Right cardiac atrium (tissue), 5 donors: ENCODE measurements around the gene PEAK1. TPM values are rescaled to one million over a fixed set of nuclear protein-coding genes. Genes with fewer than 3 reads are reported as not detected.

Experiments used
- ATAC-seq, 2 donors: fragments of 200-7000 bp; cut with Tn5 transposase; one replicate each; pipeline versions ENCODE4 v1.8.0 to v1.9.1; 2020; ENCODE audit warnings: moderate library complexity in 2 of 2, mild to moderate bottlenecking in 1 of 2
- DNase-seq, 3 donors: peaks; one replicate each; pipeline ENCODE4 v3.0.0-alpha.2; 2020
- H3K27ac ChIP-seq: one replicate; pipeline ENCODE4 v1.5.1; 2013; ENCODE audit warnings: mild to moderate bottlenecking, low read length, control low read depth, moderate library complexity
- H3K27me3 ChIP-seq: one replicate; pipeline ENCODE4 v1.6.1; 2013; ENCODE audit not compliant: control insufficient read depth, insufficient read depth
- H3K4me1 ChIP-seq: one replicate; pipeline ENCODE4 v1.6.1; 2013; ENCODE audit warnings: low read length; ENCODE audit not compliant: control insufficient read depth, insufficient read depth
- H3K4me3 ChIP-seq: one replicate; pipeline ENCODE4 v1.5.1; 2013; ENCODE audit warnings: low read length, control low read depth
- H3K9me3 ChIP-seq: one replicate; pipeline ENCODE4 v1.6.1; 2013; ENCODE audit warnings: low read length; ENCODE audit not compliant: control insufficient read depth
- WGBS: extraction: QIAGEN DNeasy Blood & Tissue Kit; methylation state at CpG from one replicate; pipeline ENCODE4 v1.1.7; 2013; 5-methylcytosine and 5-hydroxymethylcytosine counted together
- intact Hi-C, 4 donors: fragments of 100-400 bp; cut with DNase I; formaldehyde crosslinking; loops; one replicate each; pipeline versions ENCODE4 v1.11.0 to v1.14.0; 2022 to 2023
- polyA plus RNA-seq: library from polyadenylated mRNA; stranded (reverse); fragments of 200-250 nt; gene quantifications from one replicate; pipeline ENCODE4 v1.2.3, GENCODE V29; 2013
- total RNA-seq, 4 donors: library from RNA; stranded (reverse); fragmentation: NEBNext Ultra II Directional; extraction: Animal tissue kit (Norgen Biotek cat#: 25700); gene quantifications; one replicate each; pipeline ENCODE4 v1.2.1, GENCODE V29; 2021
- donor health status: healthy with polysubstance abuse.
- donor health status: DM: no; HTN: yes; CAD: no.
- donor health status: DM: no; HTN: no; CAD: no.
- donor health status: DM: no; HTN: yes; CAD: no; lungs with severe emphysema.
- donor health status: DM: yes; HTN: yes; CAD: no.

PEAK1 gene
- total and polyA plus RNA-seq, 5 donors, result 13.8 to 97.3 (median 89.4) TPM

- intact Hi-C loops, result no loop called here
- ATAC-seq, result no peak
- no peak overlapping the region for H3K27ac ChIP-seq
- no peak overlapping the region for H3K4me3 ChIP-seq
- no peaks in the 10 kb centered on the region for H3K27me3 ChIP-seq
- peaks cover 12% of the 10 kb centered on the region for H3K4me1 ChIP-seq
- DNase-seq, result no peak
- no peaks in the 10 kb centered on the region for H3K9me3 ChIP-seq
Measured at GRCh38 chr15:77384086-77384485, 35.8 kb downstream of the PEAK1 start.

GRCh38 chr15:77380033-77380432 lies 39.9 kb downstream of the PEAK1 start:
- Histone ChIP-seq H3K27ac (no peak overlapping the region), H3K27me3 (no peaks in the 10 kb centered on the region), H3K4me1 (peaks cover 4% of the 10 kb centered on the region), H3K9me3 (no peaks in the 10 kb centered on the region), H3K4me3 (no peak overlapping the region)
- no peak for ATAC-seq
- WGBS, result 97% methylated on average over 4 of the region's 4 CpGs
- intact Hi-C loops, result no loop called here
- DNase-seq, result no peak

- Histone ChIP-seq H3K27me3 (no peaks in the 10 kb centered on the region), H3K27ac (no peak overlapping the region), H3K9me3 (no peaks in the 10 kb centered on the region), H3K4me3 (no peak overlapping the region), H3K4me1 (peaks cover 2% of the 10 kb centered on the region)
- DNase-seq (no peak), ATAC-seq (no peak)
- WGBS, result 99% methylated on average over 1 of the region's 1 CpG
- intact Hi-C loops, result no loop called here
Measured at GRCh38 chr15:77376770-77377169, 43.1 kb downstream of the PEAK1 start.

- H3K27me3 ChIP-seq, result no peaks in the 10 kb centered on the region
- no peaks in the 10 kb centered on the region for H3K4me1 ChIP-seq
- H3K4me3 ChIP-seq, result no peak overlapping the region
- DNase-seq (no peak), ATAC-seq (no peak)
- 95% methylated on average over 1 of the region's 1 CpG for WGBS
- intact Hi-C loops, result no loop called here
- no peak overlapping the region for H3K27ac ChIP-seq
- H3K9me3 ChIP-seq, result no peaks in the 10 kb centered on the region
Measured at GRCh38 chr15:77375133-77375532, 44.8 kb downstream of the PEAK1 start.

DNA sequence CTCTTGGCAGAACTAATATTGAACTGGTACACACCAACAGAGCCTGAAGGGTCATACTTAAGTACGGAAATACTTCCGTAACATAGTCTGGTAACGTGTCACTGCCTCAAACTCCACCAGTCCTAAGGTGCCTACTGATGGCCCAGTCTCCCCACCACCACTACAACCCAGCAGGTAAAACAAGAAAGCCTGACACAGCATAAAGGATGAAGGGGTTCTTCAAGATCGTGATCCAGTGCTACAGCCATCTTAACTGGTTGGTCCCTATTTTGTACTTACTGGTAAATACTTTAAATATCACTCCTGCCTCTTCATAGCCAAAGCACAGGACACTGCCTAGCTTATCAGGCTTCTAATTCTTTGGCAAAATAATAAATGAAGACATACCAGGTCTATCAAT lies 46.5 kb downstream of the PEAK1 start:
- Histone ChIP-seq H3K4me3 (no peak overlapping the region), H3K27me3 (no peaks in the 10 kb centered on the region), H3K4me1 (no peaks in the 10 kb centered on the region), H3K9me3 (no peaks in the 10 kb centered on the region), H3K27ac (no peak overlapping the region)
- no peak for ATAC-seq
- intact Hi-C loops, result no loop called here
- 78% methylated on average over 4 of the region's 4 CpGs for WGBS
- no peak for DNase-seq

DNA sequence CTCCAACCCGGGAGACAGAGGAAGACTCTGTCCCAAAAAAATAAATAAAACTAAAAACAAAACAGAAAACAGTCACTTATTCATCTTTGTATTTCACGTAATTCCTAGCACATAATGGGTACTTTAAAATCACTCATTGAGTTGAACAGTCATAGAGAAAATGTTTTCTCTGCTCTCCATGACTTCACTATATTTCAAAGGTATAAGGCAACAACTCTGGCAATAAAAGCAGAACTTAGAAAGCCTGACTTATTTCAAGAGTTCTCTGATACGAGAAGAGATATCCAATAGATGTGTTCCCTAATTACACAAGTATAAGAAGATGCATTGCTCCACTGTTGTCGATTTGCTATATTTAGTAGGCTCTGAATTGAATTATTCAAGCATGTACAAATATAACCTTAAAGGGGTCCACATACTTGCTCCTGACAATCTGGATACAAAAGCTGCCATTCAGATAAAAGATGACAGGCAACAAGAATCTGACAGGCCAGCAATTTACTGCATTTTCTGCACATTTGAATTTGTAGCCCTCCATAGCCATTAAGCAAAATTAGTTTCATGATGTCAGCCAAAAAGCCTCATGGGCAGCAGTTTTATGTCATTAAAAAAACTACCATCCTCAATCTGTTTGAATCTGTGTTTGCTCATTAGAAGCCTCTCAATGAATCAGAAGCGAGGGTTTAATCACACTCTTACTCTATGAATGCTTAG lies 47.9 kb downstream of the PEAK1 start:
- no peaks in the 10 kb centered on the region for H3K27me3 ChIP-seq
- DNase-seq, result no peak
- no peaks in the 10 kb centered on the region for H3K9me3 ChIP-seq
- no peak overlapping the region for H3K4me3 ChIP-seq
- no peak overlapping the region for H3K27ac ChIP-seq
- intact Hi-C loops, result no loop called here
- 79% methylated on average over 5 of the region's 5 CpGs for WGBS
- no peak for ATAC-seq
- no peaks in the 10 kb centered on the region for H3K4me1 ChIP-seq

DNA sequence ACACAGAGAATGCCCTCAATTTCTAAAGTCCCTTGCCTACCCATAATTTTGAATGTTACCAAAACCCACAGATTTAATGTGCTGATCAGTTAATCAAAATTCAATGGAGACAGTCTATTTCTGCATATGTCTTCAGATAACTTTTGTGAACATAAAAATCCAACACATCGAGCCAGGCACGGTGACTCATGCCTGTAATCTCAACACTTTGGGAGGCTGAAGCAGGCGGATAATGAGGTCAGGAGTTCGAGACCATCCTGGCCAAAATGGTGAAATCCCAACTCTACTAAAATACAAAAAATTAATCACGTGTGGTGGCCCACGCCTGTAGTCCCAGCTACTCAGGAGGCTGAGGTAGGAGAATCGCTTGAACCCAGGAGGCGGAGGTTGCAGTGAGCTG lies 49.3 kb downstream of the PEAK1 start:
- Histone ChIP-seq H3K27me3 (no peaks in the 10 kb centered on the region), H3K4me1 (no peaks in the 10 kb centered on the region), H3K27ac (no peak overlapping the region), H3K4me3 (no peak overlapping the region), H3K9me3 (no peaks in the 10 kb centered on the region)
- no peak for ATAC-seq
- intact Hi-C loops, result no loop called here
- WGBS, result 77% methylated on average over 8 of the region's 8 CpGs
- DNase-seq, result no peak

DNA sequence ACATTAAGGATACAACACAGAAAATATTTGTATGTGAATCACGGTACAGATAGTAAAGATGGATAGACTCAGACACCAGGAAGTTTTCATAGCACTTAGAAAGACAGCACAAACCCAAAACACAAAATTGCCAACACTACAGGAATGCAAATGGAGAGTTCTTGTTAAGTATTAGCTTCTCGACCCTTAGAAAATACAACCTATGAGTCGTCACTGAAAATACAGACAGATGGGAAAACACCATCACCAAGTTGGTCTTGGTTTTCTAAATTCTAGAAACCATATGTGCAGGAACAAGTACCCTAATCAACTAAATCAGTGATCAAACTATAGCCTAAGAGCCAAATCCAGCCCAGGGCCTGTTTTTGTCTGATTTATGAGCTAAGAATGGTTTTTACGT lies 50.7 kb downstream of the PEAK1 start:
- intact Hi-C loops, result no loop called here
- H3K27me3 ChIP-seq, result no peaks in the 10 kb centered on the region
- DNase-seq (no peak), ATAC-seq (no peak)
- no peak overlapping the region for H3K4me3 ChIP-seq
- no peak overlapping the region for H3K27ac ChIP-seq
- no peaks in the 10 kb centered on the region for H3K9me3 ChIP-seq
- no peaks in the 10 kb centered on the region for H3K4me1 ChIP-seq
- 79% methylated on average over 4 of the region's 4 CpGs for WGBS

- ATAC-seq, result no peak
- intact Hi-C loops, result no loop called here
Measured at GRCh38 chr15:77367631-77368030, 52.3 kb downstream of the PEAK1 start.

GRCh38 chr15:77361456-77361855 lies 58.4 kb downstream of the PEAK1 start:
- Histone ChIP-seq H3K9me3 (no peaks in the 10 kb centered on the region), H3K27me3 (no peaks in the 10 kb centered on the region), H3K4me1 (no peaks in the 10 kb centered on the region), H3K4me3 (no peak overlapping the region), H3K27ac (no peak overlapping the region)
- WGBS, result 79% methylated on average over 1 of the region's 1 CpG
- intact Hi-C loops, result no loop called here
- ATAC-seq (no peak), DNase-seq (no peak)

More at GRCh38 chr15:77367631-77368030, 52.3 kb downstream of the PEAK1 start:
- H3K9me3 ChIP-seq, result no peaks in the 10 kb centered on the region
- H3K4me1 ChIP-seq, result no peaks in the 10 kb centered on the region
- H3K27ac ChIP-seq, result no peak overlapping the region
- no peaks in the 10 kb centered on the region for H3K27me3 ChIP-seq
- no peak for DNase-seq
- H3K4me3 ChIP-seq, result no peak overlapping the region
- 90% methylated on average over 2 of the region's 2 CpGs for WGBS

DNA sequence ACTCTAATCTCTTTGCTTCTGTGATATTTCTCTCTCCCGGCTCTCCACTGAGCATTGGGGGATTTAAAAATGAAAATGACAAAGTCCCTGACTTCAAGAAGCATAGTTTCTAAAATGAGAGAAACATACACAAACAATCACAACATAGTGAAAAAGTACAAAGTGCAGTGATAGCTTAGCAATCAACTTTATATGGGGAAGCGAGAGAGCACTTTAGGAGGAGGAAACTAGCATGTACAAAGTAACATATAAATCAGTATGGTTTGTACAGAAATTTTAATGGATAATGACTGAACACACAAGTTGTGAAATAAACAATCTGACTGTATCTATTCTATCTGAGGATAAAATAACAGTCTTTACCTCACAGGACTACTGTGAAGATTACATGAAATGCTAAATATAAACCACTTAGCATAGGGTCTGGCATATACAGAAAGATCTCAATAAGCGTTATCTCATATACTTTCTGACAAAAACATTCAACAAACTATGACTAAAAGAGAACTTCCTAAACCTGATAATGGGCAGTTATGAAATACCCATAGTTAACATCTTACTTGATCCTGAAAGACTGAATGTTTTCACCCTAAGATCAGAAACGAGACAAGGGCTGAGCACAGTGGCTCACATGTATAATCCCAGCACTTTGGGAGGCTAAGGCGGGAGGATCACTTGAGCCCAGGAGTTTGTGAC lies 61.2 kb downstream of the PEAK1 start:
- no peaks in the 10 kb centered on the region for H3K27me3 ChIP-seq
- DNase-seq (no peak), ATAC-seq (no peak)
- H3K9me3 ChIP-seq, result no peaks in the 10 kb centered on the region
- H3K4me3 ChIP-seq, result no peak overlapping the region
- no peak overlapping the region for H3K27ac ChIP-seq
- no peaks in the 10 kb centered on the region for H3K4me1 ChIP-seq
- 84% methylated on average over 5 of the region's 5 CpGs for WGBS
- intact Hi-C loops, result loop anchor here in 1 of 4 donors (10.0 kb wide), 1 partner anchor 46 kb away; no protein-coding TSS in a partner anchor
